ENCODE data around the gene S100A4.

- no peak for TF ChIP-seq CTCF (IDR thresholded peaks at IDR 0.05; ENCODE audit: insufficient read depth, low read depth, low read length)
- no peak for TF ChIP-seq EZH2 (IDR thresholded peaks at IDR 0.05; ENCODE audit: insufficient read depth, low read length)
These were observed 2.5 kb downstream of the S100A4 start for GRCh38 chr1:153542956-153543711.

Data from astrocyte (in vitro differentiated cells and primary cell).